NCI-H1930 (cell line): ENCODE results near the gene S1PR3.
A peak's percentile ranks its signal among the peaks of the same experiment; 100 is the strongest.
"Not testable (repeated sequence)": the region's sequence is repeated elsewhere in the genome, so short reads cannot be mapped to it uniquely, and the experiment has no call there.

Source experiments
- DNase-seq, 2 experiments: peaks; one replicate each; lab custom pipeline; 2025; lab: John Stamatoyannopoulos, UW

Gene S1PR3

DNA sequence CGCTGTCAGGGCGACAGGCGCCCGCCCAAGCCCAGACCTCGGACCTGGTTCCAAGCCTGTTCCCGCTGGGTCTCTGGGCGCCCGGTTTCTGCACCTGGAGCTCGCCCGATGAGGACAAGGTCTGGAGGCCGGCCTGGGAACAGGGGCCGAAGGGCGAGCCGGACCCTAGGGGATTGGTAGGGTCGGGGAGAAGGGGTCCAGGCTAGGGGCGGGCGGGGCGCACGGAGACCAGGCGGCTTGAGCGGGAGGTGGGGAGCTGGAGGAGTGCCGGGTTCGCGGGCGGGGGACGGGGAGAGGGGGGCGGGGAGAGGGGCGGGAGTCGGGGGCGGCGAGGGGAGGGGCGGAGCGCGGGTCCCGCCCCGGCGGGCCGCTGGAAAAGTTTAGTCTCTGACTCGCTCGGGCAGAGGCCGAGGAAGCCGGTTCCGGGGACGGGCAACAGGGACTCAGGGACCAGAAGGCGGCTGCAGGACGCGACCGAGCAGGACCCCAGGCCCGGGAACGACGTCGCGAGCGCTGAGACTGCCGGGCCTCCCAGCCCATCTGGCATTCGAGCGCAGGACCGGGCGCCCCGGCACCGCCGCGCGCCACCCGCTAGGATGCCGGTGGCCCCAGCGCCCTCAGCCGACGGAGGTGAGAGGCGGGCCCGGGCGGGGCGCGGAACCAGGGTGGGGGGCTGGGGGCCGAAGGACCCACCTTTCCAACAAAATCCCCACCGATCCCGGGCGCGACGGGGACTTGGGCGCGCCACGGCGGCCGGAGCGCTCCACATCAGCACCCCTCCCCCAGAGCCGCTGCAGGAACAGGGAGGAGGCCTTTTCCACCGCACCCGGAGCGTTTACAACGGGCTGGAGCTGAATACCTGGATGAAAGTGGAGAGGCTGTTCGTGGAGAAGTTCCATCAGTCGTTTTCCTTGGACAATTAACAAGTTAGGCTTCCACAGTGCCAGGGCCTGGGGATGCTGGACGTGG, at the start of gene S1PR3:
Gene S1PR3, plus strand, starts transcription at position 403 of the 969 bp plus-strand sequence. CDS start 9,733 bp downstream, outside the sequence.
- DNase-seq, result peak in 1 of 2 experiments; percentile 45

DNA sequence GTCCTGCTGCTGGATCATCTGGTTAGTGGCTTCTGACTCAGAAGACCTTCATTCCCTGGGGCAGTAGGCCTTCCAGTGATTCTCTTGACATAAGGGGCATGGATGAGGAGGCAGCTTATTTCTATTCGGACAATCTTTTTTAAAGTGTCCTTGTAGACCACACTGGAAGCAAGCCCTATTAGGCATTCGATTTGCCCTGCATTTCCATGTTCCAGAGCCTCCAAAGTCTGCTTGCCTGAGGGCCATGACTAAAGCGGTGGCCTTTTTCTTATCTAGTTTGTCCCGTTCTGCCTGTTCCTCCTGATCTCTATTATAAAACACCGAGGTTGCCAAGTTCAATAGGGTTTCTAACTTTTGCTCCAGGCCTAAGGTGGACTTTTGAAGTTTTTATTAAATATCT, 49.7 kb upstream of the S1PR3 start:
- DNase-seq, result not testable (repeated sequence)

DNA sequence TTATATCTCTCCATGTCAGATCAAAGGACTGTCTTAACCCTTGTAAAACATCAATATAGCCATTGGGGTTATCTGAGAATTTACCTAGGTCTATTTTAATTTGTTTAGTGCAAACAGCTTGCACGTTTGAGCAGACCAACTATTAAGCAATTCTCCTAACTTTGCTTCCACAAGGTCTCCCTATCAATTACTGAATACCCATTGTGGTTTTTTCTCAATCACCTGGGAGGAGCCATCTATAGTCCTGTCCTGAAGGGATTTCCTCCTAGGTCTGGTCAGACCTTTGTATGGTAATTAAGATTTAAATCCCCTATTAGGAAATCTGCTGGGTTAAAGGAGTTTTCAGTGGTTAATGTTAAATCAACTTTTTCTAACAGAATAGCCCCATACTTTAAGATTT, 48.9 kb upstream of the S1PR3 start:
- DNase-seq, result no peak

DNA sequence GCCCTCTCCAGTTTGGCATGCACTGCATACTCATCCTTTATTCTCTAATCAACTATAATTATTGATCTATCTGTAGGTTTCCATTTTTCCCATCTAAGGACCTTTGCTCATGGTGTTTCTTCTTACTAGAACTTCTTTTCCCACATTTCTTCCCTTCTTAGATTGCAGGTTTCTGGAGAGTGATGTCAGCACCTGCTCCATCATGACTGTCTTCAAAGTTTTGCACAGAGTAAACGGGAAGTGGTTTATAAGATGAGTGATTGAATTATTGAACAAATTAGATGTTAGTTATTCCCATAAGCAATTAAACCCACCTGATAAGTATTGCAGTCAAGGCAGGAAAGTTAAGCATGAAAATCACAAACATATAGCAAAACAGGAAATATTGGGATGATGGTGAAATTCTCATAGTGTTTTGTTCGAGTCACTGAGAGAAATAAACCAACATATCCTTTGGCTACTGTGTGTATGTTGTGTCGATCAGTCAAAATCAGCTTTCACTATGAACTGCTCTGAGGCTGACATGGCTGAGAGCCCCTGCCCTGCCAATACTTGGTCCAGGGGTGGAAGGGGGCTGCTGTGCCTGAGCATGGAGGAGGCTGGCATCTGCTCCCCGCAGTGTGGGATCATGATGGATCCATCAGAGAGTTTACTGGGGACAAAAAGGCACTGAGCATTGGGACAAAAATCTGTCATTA, 45.5 kb upstream of the S1PR3 start:
- no peak for DNase-seq

DNA sequence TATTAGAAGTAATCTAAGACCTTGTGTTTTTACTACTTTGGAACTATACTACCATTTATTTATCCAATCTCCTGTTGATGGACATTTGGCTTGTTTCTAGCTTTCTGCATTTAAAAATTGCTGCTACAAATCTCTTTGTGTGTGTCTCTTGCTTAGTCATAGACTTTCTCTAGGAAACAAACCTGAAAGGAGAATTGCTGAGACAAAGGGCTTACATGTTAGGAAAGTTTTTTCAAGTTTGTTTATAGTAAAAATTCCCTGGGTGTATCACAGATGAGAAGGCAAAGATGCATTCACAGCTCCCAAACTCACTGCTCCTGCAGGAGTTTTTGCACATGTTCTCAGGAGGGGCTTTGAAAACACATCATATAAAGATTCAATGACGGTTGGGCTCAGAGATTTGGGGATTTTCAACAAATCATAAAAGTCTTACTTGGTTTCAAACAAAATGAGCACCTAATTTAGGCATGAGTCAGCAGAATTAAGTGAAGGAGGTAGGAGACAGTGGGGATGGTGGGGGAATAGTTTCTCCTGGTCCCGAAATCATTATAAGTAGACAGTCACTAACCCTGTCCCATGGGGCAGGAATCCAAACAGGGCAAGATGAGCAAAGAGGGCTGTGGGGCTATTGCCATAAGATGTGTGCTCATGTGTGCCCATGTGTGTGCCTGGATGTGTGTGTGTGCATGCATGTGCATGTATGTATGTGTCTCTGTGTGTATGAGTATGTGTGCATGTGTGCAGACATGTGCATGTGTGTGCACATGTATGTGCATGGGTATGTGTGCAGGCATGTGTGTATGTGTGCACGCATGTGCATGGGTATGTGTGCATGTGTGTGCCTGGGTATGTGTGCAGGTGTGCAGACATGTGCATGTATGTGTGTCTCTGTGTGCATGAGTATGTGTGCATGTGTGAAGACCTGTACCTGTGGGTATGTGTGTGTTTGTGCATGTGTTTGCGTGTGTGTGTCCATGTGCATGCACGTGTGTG, 43.4 kb upstream of the S1PR3 start:
- DNase-seq, result no peak

DNA sequence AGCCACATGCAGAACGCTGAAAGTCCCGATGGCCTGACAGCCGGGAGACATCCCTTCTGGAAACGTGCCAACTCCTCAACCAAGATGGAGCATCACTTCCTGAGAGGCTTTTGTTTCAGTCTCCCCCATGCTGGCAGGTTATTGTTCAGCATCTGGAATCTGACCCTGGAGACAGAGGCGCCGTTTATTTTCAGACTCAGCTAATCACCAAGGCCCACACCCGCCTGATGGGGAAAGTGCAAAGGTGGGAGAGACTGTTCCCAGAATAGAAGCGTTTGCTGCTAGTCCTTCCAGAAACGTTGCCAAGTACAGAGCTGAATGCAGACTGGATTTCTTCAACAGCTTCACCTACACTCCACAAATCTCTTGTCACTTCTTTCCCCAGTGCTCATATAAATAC, 41.8 kb upstream of the S1PR3 start:
- no peak for DNase-seq

DNA sequence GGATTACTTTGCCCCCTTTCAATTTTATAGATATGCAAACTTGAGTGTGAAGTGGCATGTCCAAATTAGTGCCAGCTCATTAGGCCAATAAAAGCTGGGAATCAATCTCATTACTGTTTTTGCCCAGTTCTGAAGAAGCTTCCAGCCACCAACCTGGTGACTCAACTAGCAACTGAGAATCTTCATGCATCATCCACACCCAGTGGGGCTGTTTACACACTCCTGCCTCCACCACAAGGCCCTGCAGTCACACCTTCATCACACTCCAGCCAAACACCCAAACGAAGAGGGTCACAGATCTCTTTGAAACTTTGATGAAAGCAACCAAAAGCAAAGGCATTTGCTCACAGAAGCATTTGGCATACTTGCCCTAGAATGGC, 41.3 kb upstream of the S1PR3 start:
- no peak for DNase-seq

DNA sequence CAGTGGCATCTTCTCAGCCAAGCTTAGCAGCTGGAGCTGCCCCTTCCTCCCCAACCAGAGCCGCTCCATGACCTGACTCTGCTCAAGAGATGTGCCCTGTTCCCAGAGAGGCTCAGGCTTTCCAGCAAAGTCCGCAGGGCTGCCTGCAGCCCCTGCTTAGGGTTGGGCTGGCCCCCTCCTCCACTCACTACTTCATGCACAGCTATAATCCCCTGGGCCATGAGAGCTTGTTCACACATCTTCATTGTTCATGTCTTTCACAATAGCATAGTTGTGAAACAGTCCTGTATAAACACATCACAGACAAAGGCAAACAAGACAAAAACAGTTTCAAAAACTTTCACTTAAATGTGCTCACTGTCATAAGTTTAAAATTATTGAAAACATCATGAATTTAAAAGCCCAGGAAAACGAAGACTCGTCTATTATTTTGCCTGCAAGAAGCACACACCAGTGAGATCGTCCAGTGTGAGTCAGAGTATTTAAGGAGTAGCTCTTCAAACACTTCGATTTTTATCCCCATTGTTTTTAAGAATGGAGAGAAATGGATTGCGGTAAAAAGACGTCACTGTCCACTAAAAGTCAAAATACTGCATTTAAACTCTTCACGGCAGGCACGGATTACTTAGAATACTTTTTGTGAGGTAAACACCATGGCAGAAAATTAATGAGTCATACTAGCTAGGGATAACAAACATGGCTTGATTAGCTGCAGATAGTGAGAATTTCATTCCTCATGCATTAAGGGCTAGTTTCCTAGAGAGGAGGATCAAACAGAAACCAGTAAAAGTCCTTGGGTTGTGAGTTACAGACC, 40.7 kb upstream of the S1PR3 start:
- DNase-seq, result no peak

DNA sequence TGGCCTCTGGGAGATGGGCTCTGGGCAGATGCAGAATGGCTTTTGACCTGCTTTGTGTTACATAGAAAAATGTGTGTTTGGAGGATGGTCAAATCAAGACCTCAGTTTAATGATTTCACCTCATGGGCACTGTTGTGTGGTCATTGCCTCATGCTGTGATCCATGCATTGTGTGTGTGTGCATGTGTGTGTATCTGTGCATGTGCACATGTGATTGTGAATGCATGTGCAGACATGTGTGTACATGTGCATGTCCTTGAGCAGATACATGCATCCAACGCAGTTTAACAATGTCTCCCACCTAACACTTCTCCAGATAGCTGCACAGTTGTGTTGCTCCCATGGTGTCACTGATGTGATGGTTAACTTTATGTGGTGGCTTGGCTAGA, 40.1 kb upstream of the S1PR3 start:
- DNase-seq, result no peak

DNA sequence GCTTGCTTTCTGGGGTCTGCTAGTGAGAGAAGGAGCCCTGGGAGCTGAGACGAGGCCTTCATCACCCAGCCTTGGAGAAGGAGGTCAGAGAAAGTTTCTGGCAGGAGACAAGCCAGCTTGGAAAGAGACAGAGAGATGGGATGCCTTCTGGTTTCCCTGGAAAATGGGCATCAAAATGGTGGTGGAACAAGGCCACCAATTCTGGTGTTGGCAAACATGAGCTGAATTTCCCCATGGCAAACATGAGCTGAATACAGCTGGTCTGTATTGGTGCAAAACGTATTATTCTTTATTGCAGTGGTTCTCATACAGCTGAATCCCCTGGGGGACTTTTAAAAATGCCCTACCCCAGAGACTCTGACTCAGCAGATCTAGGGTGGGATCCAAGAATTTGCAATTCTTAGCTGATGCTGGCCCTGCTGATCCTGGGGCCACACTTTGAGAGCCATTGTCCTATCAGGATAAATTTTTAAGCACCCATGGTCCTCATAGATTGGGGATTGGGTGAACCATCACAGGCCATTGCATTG, 39.1 kb upstream of the S1PR3 start:
- no peak for DNase-seq

DNA sequence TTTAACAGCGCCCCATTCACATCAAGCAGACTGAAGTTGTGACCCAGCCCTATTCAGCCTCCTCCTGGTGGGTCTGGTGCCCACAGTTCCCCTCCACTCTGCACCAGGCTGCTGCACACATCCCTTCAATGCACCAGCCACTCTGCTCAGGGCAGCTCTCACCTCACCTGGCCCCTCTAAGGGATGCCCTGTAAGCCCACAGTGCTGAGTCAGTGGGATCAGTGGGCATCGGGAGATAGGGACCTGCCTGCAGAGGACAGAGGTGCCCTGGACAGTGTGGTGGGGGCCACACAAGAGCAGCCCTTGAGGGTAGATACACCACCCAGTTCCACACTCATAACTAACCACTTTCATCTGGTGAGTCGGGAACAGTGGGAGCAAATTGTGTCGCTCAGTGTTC, 38.3 kb upstream of the S1PR3 start:
- DNase-seq, result no peak

DNA sequence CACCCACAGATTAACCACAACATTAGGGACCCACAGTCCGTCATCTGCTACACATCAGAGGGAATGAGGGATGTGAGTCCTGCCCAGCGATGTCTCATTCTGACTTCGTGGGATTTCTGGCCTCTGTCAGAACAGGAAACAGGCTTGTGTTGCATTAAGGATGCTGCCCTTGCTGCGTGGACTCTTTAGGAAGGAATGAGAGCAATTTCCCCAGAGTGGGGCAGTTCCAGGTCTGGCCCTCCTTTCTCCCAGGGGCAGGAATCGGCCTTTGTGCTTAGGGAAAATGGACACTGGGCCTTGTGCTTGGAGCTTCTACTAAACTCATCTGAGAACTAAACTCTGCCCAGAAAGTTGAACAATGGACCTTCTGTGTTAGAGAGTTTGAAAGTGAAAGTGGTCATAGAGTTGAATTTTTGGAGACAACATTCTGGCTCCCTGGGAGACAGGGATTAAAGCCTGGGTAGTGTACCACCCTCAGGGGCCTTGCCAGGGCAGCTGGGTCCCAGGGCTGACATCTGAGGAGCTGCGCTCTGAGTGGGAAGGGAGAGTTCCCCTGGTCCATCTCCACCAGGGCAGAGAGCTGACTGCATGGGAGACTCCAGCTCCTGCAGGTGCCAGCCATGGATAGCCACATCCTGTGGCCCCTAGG, 37.8 kb upstream of the S1PR3 start:
- no peak for DNase-seq

DNA sequence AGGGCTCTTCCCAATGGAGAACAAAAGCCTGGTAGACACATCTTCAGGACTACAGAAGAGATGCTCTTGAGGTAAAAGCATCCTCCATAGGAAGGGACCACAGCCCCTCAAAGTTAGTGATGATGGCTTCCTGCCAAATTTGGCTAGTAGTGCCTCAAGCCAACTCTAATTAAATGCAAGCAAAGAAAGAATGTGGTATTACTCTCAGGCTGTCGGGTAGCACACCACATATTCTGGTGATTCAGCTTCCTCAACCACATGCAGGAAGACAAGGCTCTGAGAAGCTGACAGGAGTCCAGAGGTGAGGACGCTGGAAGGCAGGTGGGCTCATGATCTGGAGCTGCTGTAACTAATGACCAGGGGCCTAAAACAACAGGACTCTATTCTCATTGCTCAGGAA, 37.2 kb upstream of the S1PR3 start:
- DNase-seq, result no peak

DNA sequence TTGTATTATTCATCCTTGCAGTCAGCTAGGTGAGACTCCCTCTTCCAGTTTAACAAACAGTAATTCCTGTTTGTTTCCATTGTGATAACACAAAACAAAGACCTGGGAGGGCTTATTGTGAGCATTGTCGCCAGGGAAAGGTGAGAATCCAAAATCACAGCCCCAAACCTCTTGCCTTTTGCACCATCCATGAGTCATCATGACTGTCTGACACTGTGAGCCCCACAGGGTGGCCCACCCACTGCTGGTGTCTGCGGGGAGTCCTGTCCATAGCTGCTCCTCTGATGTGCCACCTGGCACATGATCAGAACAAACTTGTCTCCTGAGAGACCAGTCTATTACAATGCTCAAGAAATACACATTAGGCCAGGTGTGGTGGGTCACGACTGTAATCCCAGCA, 33.7 kb upstream of the S1PR3 start:
- no peak for DNase-seq

DNA sequence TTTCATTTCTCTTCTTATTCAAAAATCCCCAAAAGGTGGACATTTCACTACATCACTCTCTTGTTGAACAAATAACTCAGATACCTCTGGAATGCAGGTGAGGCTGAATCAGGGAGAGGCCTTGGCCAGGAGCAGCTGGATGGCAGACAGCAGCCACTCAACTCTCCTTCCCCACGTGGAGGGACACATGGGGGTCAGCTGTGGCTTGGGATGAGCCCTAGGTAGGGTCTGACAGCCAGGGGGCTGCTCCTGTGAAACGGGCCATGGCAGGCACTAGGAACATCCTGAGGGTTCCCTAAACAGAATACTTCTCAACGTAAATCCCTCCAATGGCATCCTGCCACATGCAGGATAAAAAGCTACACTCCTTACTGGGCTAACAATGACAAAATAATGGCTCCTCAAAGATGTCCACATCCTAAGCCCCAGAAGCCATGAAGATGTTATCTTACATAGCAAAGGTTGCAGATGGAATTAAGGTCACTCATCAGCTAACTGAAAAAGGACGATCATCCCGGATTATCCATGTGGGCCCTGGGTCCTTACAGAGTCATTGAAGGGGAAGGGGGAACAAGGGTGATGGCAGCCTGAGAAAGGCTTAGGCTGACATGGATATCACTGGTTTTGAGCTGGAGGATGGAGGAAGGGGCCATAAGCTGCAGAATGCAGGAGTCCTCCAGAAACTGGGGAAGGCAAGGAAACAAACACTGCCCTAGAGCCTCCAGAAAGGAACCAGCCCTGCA, 31.4 kb upstream of the S1PR3 start:
- no peak for DNase-seq

DNA sequence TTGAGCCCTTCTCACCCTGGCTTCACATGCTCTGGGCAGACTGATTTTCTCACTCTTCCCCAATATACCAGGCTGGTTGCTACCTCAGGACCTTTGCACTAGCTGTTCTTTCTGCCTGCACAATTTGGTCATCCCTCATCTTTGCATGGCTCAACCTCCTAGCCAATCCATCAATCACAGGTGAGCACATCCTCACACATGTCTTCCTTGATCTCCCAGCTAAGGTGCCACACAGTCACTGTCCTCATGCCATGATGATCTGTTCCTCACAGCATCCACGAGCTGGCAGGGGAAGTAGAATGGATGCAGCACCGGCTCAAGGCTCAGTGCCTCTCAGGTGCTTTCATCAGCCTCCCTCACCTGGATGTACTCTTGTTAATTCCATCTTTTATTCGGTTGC, 30.6 kb upstream of the S1PR3 start:
- DNase-seq, result no peak

DNA sequence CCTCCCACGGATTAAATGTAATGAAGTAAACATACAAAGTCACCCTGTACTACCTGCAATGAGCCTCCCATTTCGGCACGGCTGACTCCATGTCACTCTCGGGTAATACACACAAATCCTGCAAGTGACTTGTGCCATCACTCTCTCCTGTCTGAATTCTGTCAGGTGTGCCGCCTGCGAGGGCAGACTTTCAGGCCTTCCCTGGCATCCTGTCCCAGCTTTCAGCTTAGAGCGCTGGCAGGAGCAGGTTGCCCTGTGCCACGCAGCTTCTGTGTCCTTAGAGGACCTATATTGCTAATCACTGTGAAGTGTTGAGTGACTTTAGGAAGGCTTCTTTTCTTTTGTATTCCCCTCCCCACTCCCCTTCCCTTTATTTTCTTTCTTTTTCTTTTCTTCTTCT, 25.8 kb upstream of the S1PR3 start:
- DNase-seq, result no peak

DNA sequence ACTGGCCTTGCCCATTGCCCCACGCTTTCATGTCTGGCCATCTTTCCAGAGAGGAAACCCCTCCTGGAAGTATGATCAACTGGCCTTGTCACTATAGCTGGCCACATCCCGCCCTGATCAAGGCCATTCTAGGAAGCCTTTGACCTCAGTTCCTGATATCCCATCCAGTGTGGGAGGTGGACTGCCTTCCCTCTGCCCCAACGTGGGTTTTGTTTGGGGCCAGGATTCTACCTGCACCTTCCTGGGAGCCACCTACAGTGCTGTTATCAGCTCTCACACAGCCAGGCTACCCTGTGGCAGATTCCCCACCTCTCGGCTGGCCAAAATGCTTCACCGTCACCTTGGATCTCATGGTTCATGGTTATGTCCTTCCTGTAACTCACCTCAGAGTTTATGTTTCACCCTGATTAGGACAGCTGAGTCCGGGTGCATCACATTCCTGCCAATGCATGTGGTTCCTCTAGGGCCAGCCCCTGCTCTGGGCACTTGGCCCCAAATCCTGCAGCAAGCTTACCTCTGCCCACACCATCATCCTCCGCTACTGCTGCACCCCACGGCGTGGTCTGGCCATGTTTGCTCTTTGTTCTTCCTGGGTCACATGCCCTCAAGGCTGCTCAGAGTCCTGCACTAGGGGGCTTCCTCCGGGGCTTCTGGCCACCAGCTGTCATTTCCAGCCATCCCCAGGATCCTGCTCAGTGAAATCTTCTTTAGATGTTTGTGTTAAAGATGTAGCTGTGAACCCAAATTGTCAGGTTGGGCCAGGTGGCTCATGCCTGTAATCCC, 24.2 kb upstream of the S1PR3 start:
- no peak for DNase-seq

DNA sequence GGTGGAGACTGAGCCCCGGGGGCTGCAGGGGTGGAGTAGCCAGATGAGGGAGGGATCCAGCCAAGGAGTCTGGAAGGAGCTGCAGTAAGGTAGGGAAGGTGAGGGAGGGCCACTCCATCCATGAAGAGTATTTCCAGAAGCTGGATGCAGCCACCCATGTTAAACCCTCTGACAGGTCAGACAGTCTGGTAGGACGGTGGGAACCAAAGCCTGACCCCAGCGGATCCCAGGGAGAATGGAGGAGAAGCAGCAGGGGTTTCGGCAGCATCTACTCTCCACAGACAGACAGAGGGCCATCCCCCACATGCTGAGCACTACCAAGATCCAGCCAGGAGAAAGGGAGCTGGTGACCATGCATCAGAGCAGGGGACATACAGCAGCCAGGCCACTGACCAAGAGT, 22.5 kb upstream of the S1PR3 start:
- DNase-seq, result no peak
